Ovary (tissue), 3 donors: Measurements from ENCODE around the gene FAR2.

ENCODE experiments used
- POLR2A ChIP-seq: fragments of 450-650 bp; IDR thresholded peaks from one replicate; pipeline ENCODE4 v1.6.1; 2017; ENCODE audit warnings: antibody characterized with exemption, mild to moderate bottlenecking, moderate library complexity
- TF ChIP-seq, protein P1 (sequence below), 3 donors: fragments of 450-650 bp in 2 of 3; fragments of 200-600 bp in 1 of 3; IDR thresholded peaks; one replicate each; pipeline versions ENCODE4 v1.5.1 to v1.8.0; 2016 to 2022; ENCODE audit warnings: antibody characterized with exemption in 3 of 3, mild to moderate bottlenecking in 1 of 3
- donor health status: DM: no; HTN: no; CAD: no.

DNA sequence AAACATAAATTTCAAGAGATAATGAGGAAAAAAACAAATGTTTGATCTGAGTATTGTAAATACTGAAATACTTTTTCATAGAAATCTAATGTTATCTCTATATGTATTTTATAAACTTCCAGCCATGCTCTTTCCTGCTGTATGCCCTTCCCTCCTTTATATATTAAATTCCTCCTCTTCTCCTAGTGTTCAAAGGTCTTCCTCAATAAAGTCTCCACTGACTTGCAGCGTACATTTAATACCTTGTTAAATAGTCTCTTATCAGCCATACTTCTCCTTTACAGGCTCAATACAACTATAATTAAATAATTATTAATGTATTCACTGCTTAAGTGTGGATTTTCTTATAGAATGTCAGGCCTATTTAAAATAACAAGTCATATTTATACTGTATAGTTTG, 205.9 kb downstream of the FAR2 start:
- TF ChIP-seq, protein P1, sequence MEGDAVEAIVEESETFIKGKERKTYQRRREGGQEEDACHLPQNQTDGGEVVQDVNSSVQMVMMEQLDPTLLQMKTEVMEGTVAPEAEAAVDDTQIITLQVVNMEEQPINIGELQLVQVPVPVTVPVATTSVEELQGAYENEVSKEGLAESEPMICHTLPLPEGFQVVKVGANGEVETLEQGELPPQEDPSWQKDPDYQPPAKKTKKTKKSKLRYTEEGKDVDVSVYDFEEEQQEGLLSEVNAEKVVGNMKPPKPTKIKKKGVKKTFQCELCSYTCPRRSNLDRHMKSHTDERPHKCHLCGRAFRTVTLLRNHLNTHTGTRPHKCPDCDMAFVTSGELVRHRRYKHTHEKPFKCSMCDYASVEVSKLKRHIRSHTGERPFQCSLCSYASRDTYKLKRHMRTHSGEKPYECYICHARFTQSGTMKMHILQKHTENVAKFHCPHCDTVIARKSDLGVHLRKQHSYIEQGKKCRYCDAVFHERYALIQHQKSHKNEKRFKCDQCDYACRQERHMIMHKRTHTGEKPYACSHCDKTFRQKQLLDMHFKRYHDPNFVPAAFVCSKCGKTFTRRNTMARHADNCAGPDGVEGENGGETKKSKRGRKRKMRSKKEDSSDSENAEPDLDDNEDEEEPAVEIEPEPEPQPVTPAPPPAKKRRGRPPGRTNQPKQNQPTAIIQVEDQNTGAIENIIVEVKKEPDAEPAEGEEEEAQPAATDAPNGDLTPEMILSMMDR (IDR thresholded peaks at IDR 0.05), result no peak
- no peak for TF ChIP-seq POLR2A
